Mucosa of descending colon (tissue), 3 donors: ENCODE results near the gene HAPLN3. TPM values are rescaled to one million over a fixed set of nuclear protein-coding genes. Genes with fewer than 3 reads are reported as not detected.

Experiments
- ATAC-seq: fragments of 200-7000 bp; cut with Tn5 transposase; one replicate; pipeline ENCODE4 v1.9.1; 2020; ENCODE audit warnings: mild to moderate bottlenecking, moderate library complexity
- DNase-seq, 3 donors: peaks; one replicate each; pipeline ENCODE4 v3.0.0-alpha.2; 2020
- H3K36me3 ChIP-seq: fragments of 200-600 bp; one replicate; pipeline ENCODE4 v1.8.0; 2021; ENCODE audit warnings: low read depth, mild to moderate bottlenecking
- H3K4me1 ChIP-seq: fragments of 200-600 bp; one replicate; pipeline ENCODE4 v1.8.0; 2021; ENCODE audit warnings: low read depth, mild to moderate bottlenecking
- H3K4me3 ChIP-seq: fragments of 200-600 bp; one replicate; pipeline ENCODE4 v1.8.0; 2021; ENCODE audit warnings: mild to moderate bottlenecking
- H3K9me3 ChIP-seq: fragments of 200-600 bp; one replicate; pipeline ENCODE4 v1.8.0; 2021; ENCODE audit warnings: mild to moderate bottlenecking
- intact Hi-C, 2 donors: fragments of 100-400 bp; cut with DNase I in 1 of 2; cut with micrococcal nuclease in 1 of 2; formaldehyde crosslinking; loops; one replicate each; pipeline versions ENCODE4 v1.11.0 to v1.11.1; 2022; cut with DNase I, micrococcal nuclease
- total RNA-seq, 3 donors: library from RNA; stranded (reverse); fragmentation: NEBNext Ultra II Directional in 2 of 3; extraction: Animal tissue kit (Norgen Biotek cat#: 25700) in 2 of 3; gene quantifications; one replicate each; pipeline versions ENCODE4 v1.2.1 to v1.2.4, GENCODE V29; 2021 to 2023
- TF ChIP-seq, protein P1 (sequence below): fragments of 200-600 bp; IDR thresholded peaks from one replicate; pipeline ENCODE4 v1.8.0; 2022; ENCODE audit warnings: antibody characterized with exemption, mild to moderate bottlenecking
- donor health status: DM: no; HTN: no; CAD: no; lungs with moderate emphysema.
- donor health status: DM: no; HTN: no; CAD: no.
- donor health status: DM: no; HTN: yes; CAD: no.

Gene HAPLN3
- total RNA-seq, 3 donors from 2014 or later: 2.7 to 6.7 (median 4.0) TPM

DNA sequence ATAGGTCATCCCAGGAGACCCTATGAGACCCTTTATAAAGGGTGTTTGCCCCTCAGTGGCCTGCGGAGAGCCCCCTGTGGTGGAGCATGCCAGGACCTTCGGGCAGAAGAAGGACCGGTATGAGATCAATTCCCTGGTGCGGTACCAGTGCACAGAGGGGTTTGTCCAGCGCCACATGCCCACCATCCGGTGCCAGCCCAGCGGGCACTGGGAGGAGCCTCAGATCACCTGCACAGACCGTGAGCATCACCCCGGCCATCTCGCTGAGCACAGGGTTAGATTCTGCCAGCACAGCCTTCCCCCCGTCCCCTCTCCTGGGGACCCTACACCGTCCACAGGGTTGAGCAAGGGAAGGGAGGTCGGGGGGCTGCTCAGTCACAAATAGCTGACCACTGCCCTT lies 21.6 kb downstream of the HAPLN3 start:
- H3K4me3 ChIP-seq: no peak overlapping the region
- no peaks in the 10 kb centered on the region for H3K4me1 ChIP-seq
- TF ChIP-seq, protein P1, sequence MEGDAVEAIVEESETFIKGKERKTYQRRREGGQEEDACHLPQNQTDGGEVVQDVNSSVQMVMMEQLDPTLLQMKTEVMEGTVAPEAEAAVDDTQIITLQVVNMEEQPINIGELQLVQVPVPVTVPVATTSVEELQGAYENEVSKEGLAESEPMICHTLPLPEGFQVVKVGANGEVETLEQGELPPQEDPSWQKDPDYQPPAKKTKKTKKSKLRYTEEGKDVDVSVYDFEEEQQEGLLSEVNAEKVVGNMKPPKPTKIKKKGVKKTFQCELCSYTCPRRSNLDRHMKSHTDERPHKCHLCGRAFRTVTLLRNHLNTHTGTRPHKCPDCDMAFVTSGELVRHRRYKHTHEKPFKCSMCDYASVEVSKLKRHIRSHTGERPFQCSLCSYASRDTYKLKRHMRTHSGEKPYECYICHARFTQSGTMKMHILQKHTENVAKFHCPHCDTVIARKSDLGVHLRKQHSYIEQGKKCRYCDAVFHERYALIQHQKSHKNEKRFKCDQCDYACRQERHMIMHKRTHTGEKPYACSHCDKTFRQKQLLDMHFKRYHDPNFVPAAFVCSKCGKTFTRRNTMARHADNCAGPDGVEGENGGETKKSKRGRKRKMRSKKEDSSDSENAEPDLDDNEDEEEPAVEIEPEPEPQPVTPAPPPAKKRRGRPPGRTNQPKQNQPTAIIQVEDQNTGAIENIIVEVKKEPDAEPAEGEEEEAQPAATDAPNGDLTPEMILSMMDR: no peak
- H3K9me3 ChIP-seq: no peaks in the 10 kb centered on the region
- no peaks in the 10 kb centered on the region for H3K36me3 ChIP-seq
- ATAC-seq: no peak
- DNase-seq: no peak
- intact Hi-C loops: no loop called here

DNA sequence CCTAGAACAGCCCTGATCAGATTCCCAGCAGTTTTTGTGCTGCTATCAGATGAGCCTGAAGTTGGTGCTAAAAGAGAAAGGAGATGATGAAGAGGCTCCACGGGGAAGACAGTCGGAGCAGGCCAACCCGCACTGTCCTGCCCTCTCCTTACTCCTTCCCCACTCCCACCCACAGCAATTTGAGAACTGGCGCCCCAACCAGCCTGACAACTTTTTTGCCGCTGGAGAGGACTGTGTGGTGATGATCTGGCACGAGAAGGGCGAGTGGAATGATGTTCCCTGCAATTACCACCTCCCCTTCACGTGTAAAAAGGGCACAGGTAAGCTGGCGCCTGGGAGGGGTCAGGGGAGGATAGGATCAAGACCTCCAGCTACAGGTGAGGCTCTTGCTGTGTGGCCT lies 22.6 kb downstream of the HAPLN3 start:
- no peak for ATAC-seq
- TF ChIP-seq, protein P1: no peak
- no peaks in the 10 kb centered on the region for H3K4me1 ChIP-seq
- intact Hi-C loops: no loop called here
- no peak for DNase-seq
- H3K9me3 ChIP-seq: no peaks in the 10 kb centered on the region
- no peak overlapping the region for H3K4me3 ChIP-seq
- no peaks in the 10 kb centered on the region for H3K36me3 ChIP-seq

DNA sequence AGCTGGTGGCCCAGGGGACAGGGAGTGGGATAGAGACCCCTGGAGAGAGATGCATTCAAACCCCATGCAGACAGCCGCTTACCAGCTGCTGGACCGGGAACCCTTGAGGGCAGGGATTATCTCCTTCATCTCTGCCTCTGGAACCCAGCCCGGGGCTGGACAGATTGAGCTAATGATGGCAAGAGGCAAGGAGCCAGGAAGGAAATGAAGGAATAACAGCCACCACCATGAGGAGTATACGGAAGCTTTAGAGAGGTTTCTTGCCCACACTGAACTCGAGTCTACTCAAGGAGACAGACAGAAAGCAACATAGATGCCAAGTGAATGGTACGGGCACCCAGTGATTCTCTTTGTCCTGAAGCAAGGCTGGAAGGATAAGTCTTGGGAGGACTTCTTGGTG lies 23.2 kb downstream of the HAPLN3 start:
- TF ChIP-seq, protein P1: no peak
- intact Hi-C loops: no loop called here
- Histone ChIP-seq H3K4me3 (no peak overlapping the region), H3K4me1 (no peaks in the 10 kb centered on the region), H3K36me3 (no peaks in the 10 kb centered on the region), H3K9me3 (no peaks in the 10 kb centered on the region)
- DNase-seq: no peak
- ATAC-seq: no peak

DNA sequence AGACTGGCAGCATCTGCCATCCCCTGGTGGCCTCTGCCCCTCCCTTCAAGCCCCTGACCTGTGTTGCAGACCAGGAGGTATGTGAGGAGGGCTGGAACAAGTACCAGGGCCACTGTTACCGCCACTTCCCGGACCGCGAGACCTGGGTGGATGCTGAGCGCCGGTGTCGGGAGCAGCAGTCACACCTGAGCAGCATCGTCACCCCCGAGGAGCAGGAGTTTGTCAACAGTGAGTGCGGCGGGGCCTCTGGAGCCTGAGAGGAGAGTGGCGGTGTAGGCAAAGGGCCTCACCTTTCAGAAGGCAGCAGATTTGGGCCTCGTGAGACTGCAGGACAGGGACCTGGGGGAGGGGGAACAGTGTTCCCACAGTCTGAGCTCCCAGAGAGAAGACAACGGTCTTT lies 24.0 kb downstream of the HAPLN3 start:
- intact Hi-C loops: no loop called here
- Histone ChIP-seq H3K4me1 (no peaks in the 10 kb centered on the region), H3K36me3 (no peaks in the 10 kb centered on the region), H3K4me3 (no peak overlapping the region), H3K9me3 (no peaks in the 10 kb centered on the region)
- TF ChIP-seq, protein P1: no peak
- DNase-seq: no peak
- ATAC-seq: no peak

- no peak for ATAC-seq
- intact Hi-C loops: no loop called here
- TF ChIP-seq, protein P1: no peak
These were observed 29.0 kb downstream of the HAPLN3 start for GRCh38 chr15:88866295-88866881.

More at GRCh38 chr15:88866295-88866881, 29.0 kb downstream of the HAPLN3 start:
- Histone ChIP-seq H3K4me1 (no peaks in the 10 kb centered on the region), H3K4me3 (no peak overlapping the region), H3K9me3 (no peaks in the 10 kb centered on the region), H3K36me3 (no peaks in the 10 kb centered on the region)
- no peak for DNase-seq
